GM18507 (cell line): ENCODE results near the gene RHCE.
"Not testable (repeated sequence)": the region's sequence is repeated elsewhere in the genome, so short reads cannot be mapped to it uniquely, and the experiment has no call there.

ENCODE experiments used
- DNase-seq: peaks from one replicate; pipeline ENCODE4 v3.0.0; 2011; ENCODE audit warnings: low read depth; ENCODE audit not compliant: insufficient read length; ENCODE audit errors: extremely low spot score
- FAIRE-seq: peaks from 2 replicates; lab custom pipeline; 2011; peaks lifted over from hg19 to GRCh38; lab: Jason Lieb, UNC

RHCE gene

GRCh38 chr1:25409641-25410427 is 10.8 kb downstream of the RHCE start:
- peak; percentile 26 for FAIRE-seq
- not testable (repeated sequence) for DNase-seq

DNA sequence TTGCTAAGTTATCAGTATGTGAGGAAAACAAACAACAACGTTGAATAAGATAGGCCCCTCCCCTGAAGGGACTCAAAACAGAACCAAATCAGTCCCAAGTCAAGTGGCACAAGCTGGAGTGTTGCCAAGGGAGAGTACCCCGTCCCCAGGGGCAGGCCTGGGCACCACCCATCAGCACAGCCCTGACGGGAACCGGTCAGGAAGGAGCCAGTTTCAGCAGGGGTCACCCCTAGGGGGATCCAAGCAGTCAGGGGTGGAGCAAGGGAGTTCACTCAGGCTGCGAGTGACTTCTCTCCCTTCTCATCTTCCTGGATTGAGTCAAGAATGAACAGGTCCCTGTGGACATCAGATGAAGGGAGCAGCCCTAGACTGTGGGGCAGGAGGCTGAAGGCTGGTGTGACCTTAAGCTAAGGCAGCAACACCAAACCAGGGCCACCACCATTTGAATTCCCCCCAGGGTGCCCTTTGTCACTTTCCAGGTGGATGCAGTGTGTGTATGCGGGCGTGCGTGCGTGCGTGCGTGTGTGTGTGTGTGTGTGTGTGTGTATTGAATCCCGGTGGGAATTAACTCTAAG is 14.8 kb downstream of the RHCE start:
- not testable (repeated sequence) for DNase-seq, FAIRE-seq

GRCh38 chr1:25402947-25403803 is 17.4 kb downstream of the RHCE start:
- not testable (repeated sequence) for DNase-seq
- peak; percentile 29 for FAIRE-seq

GRCh38 chr1:25398079-25398478 is 22.5 kb downstream of the RHCE start:
- not testable (repeated sequence) for FAIRE-seq, DNase-seq

DNA sequence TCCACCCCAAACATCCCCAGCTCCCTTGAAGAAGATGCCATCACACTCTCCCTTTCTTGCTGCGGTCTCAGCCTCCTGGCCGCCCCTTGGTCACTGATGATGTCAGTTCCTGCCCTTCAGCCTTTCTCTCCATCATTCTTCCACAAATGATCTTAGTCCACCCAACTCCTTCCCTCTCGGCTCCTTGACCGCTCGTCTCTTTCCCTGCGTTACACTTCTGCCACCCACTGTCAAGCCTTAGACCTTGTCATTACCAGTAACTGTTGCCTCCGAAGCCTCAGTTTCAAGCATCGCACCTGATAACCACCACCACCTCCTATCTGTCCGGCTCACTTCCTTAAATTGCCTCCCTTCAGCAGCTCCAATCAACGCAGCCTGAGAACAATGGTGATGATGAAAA is 23.1 kb downstream of the RHCE start:
- not testable (repeated sequence) for FAIRE-seq, DNase-seq

DNA sequence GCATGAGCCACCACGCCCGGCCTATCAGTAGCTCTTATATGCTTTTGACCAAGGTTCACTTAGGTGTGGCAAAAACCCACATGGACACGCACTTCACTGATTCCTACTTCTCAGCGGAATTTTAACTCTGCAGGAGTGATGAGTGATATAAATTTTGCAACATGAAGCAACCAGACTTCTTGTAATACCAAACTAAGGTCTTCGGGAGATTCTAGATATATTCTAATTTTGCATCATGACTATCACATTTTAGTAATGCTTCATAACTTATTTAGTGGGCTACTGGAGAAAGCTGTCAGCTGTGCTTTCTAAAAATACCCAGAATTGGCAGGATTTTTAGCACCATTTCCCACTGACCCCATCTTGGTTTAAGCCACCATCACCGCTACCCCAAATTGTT is 27.8 kb downstream of the RHCE start:
- FAIRE-seq (no peak), DNase-seq (no peak)

GRCh38 chr1:25389721-25390120 is 30.9 kb downstream of the RHCE start:
- not testable (repeated sequence) for FAIRE-seq, DNase-seq

- DNase-seq, FAIRE-seq: not testable (repeated sequence)
Observed at GRCh38 chr1:25388691-25389090, 31.9 kb downstream of the RHCE start.

GRCh38 chr1:25387096-25387495 is 33.5 kb downstream of the RHCE start:
- DNase-seq, FAIRE-seq: not testable (repeated sequence)

DNA sequence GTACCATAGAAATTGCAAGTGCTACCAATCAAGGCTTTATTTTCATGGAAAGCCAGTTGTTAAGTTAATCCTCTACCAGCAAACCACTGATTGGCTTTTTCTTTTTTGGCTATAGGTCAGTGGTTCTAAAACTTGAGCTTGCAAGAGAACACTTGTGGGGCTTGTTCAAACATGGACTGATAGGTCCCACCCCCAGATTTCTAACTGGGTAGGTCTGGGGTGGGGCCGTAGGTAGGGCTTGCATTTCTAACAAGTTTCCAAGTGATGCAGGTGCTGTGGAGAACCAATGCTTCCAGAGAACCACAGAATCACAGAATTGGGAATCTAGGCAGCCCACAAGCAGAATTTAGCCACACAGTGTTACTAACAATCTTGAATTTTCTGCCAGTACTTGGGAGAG is 36.8 kb downstream of the RHCE start:
- not testable (repeated sequence) for DNase-seq, FAIRE-seq

- not testable (repeated sequence) for FAIRE-seq
Observed at GRCh38 chr1:25383090-25383489, 37.5 kb downstream of the RHCE start.

GRCh38 chr1:25382543-25382942 is 38.1 kb downstream of the RHCE start:
- not testable (repeated sequence) for FAIRE-seq, DNase-seq

More at GRCh38 chr1:25383090-25383489, 37.5 kb downstream of the RHCE start:
- not testable (repeated sequence) for DNase-seq

- not testable (repeated sequence) for FAIRE-seq, DNase-seq
Observed at GRCh38 chr1:25378367-25378766, 42.3 kb downstream of the RHCE start.

DNA sequence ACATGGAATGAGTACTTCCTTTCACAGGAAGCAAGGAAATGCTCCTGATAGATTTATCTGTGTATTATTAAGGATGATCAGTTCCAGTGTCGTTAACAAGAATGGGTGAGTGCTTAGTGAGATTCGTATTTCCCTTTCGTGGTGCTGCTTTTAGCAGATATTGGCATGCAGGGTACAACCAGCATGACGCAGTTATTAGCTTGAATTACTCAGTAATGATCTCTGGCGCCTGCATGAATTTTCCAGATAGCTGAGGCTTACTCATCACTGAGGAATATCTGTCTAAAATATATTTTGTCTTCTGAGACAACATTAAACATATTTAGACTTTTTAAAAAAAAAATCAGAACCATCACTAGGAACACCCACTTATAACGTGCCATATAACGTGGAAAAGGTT is 48.9 kb downstream of the RHCE start:
- not testable (repeated sequence) for DNase-seq, FAIRE-seq

DNA sequence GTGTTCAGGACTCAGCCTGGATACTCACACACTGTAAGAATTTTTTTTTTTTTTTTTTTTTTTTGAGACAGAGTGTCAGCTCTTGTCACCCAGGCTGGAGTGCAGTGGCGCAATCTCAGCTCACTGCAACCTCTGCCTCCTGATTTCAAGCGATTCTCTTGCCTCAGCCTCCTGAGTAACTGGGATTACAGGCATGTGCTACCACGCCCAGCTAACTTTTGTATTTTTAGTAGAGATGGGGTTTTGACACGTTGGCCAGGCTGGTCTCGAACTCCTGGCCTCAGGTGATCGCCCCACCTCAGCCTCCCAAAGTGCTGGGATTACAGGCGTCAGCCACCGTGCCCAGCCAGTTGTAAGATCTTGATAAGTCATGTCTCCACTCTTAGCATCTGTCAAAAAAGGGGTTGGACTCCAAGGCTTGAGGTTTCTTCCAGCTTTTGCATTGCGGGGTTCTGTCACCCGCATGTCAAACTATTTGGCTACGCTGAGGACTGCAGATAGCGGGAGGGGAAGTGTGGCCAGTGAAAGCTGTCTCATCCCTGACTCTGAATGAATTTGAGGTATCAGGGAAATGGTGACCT is 50.8 kb downstream of the RHCE start:
- not testable (repeated sequence) for DNase-seq, FAIRE-seq

DNA sequence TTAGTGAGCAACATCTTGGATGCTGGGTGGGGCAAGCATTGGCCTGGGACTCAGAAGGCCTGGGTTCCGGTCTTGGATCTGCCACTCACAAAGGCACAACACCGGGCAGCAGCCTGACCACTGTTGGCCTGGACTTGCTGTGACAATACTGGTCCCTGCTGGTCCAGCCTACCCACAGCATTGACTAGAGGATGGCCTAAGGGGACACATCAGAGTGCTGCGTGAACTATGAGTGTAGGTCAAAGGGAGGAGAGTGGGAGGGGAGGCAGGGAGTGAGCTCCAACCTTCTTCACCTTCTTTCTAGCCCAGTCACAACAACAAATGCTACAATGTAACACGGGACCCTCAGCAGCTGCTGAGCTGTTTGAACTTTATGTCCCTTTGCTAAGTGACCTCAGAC is 51.4 kb downstream of the RHCE start:
- no peak for FAIRE-seq
- DNase-seq = no peak

DNA sequence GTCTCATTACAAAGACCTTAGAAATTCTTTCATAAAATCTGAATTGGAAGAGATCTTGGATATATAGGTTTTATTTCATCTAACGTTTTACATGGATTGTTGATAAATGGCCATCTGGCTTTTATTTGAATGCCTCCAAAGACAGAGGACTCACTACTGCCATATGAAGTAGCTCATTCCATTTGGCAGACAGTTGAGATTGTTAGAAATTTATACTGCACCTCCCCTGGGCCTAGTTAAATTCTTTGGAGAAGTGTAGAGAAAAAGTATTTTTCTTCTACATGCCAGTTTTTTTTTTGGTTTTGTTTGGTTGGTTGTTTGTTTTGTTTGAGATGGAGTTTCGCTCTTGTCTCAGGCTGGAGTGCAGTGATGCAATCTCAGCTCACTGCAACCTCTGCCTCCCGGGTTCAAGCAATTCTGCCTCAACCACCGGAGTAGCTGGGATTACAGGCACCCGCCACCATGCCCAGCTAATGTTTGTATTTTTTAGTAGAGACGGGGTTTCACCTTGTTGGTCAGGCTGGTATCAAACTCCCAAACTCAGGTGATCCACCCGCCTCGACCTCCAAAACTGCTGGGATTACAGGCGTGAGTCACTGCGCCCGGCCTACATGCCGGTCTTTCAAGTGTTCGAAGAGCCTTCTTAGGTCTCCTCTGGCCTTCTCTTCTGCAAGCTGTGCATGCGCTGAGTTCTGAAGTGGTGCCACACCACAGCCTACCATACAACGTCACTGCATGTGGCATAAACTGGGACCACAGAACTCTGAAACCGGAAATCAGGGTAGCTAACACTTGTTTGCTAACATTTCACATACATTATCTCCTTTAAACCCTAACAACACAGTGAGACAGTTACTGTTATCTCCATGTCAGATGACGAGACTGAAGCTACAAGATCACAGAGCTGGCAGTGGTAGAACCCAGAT is 57.7 kb downstream of the RHCE start:
- not testable (repeated sequence) for DNase-seq, FAIRE-seq

GRCh38 chr1:25361901-25362300 is 58.7 kb downstream of the RHCE start:
- DNase-seq (no peak), FAIRE-seq (no peak)
